Astrocyte of the cerebellum (primary cell): ENCODE measurements around the gene GPX6.
"Not testable (repeated sequence)": the region's sequence is repeated elsewhere in the genome, so short reads cannot be mapped to it uniquely, and the experiment has no call there.

Experiments
- DNase-seq: peaks from one replicate; pipeline ENCODE4 v3.0.0-alpha.2; 2011; ENCODE audit warnings: low read depth
- H3K4me3 ChIP-seq: 2 replicates; pipeline ENCODE4 v1.5.1; 2011; ENCODE audit warnings: mild to moderate bottlenecking, low read depth, low read length, moderate library complexity
- CTCF ChIP-seq: IDR thresholded peaks from 2 replicates; pipeline ENCODE4 v1.5.1; 2012; ENCODE audit warnings: low read length, low read depth, moderate library complexity, mild to moderate bottlenecking; ENCODE audit errors: missing control alignments
- in situ Hi-C: cut with HindIII; loops from 2 replicates; pipeline ENCODE4 v1.10.0; 2017; ENCODE audit warnings: low sequenced_read_pairs

The GPX6 gene

GRCh38 chr6:28551891-28552666 lies 36.5 kb upstream of the GPX6 start:
- no peak overlapping the region for H3K4me3 ChIP-seq
- no peak for DNase-seq
- in situ Hi-C loops, result no loop called here
- TF ChIP-seq CTCF, result no peak

GRCh38 chr6:28547003-28547402 lies 31.4 kb upstream of the GPX6 start:
- H3K4me3 ChIP-seq, DNase-seq, in situ Hi-C loops: not testable (repeated sequence)

- no peak for TF ChIP-seq CTCF
- in situ Hi-C loops, result no loop called here
- DNase-seq, result no peak
- H3K4me3 ChIP-seq, result no peak overlapping the region
Measured at GRCh38 chr6:28545955-28546354, 30.4 kb upstream of the GPX6 start.

GRCh38 chr6:28543651-28544610 lies 28.3 kb upstream of the GPX6 start:
- peak overlapping the region; percentile 36 for H3K4me3 ChIP-seq
- TF ChIP-seq CTCF, result no peak
- DNase-seq, result no peak
- in situ Hi-C loops, result no loop called here

- H3K4me3 ChIP-seq, result peak overlapping the region; percentile 42
- peak; percentile 64 for TF ChIP-seq CTCF
- in situ Hi-C loops, result no loop called here
- peak; percentile 42 for DNase-seq
Measured at GRCh38 chr6:28542440-28543296, 27.1 kb upstream of the GPX6 start.

- no peak for TF ChIP-seq CTCF
- in situ Hi-C loops, result no loop called here
- peak overlapping the region; percentile 42 for H3K4me3 ChIP-seq
- DNase-seq, result no peak
Measured at GRCh38 chr6:28541996-28542395, 26.4 kb upstream of the GPX6 start.
